ENCODE measurements around the gene FCHSD1.

- TF ChIP-seq CTCF (conservative IDR thresholded peaks at IDR 0.05; ENCODE audit: low read length): no peak
- TF ChIP-seq EZH2phosphoT487 (IDR thresholded peaks at IDR 0.05; ENCODE audit: borderline replicate concordance): no peak
These were observed 14.0 kb downstream of the FCHSD1 start for GRCh38 chr5:141637123-141637766.

Data from Loucy (cell line).